ENCODE measurements around the gene WSB1. TPM values are rescaled to one million over a fixed set of nuclear protein-coding genes. Genes with fewer than 3 reads are reported as not detected.

The WSB1 gene
- total and polyA plus RNA-seq, 9 of the 15 experiments (the other 6 are each of a cell fraction or from before 2014, with no cell fraction given), result 22.8 to 229 (median 81.1) TPM

GRCh38 chr17:27293359-27293897, 486 bp upstream of the WSB1 start (continued):
- no peak for TF ChIP-seq SRSF3 (IDR thresholded peaks at IDR 0.05; ENCODE audit: insufficient read depth, low read length)
- TF ChIP-seq PATZ1 (CRISPR knock-in tag; IDR thresholded peaks at IDR 0.05; ENCODE audit: borderline replicate concordance), result peak; percentile 94
- no peak for TF ChIP-seq DACH1 (IDR thresholded peaks at IDR 0.05; ENCODE audit: partially characterized antibody)
- TF ChIP-seq ZNF347 (CRISPR knock-in tag; IDR thresholded peaks at IDR 0.05; ENCODE audit: low read depth), result no peak
- no peak for TF ChIP-seq RERE (CRISPR knock-in tag; IDR thresholded peaks at IDR 0.05; ENCODE audit: borderline replicate concordance)
- no peak for TF ChIP-seq RNF2 (IDR thresholded peaks at IDR 0.05)
- TF ChIP-seq ZNF584 (CRISPR knock-in tag; IDR thresholded peaks at IDR 0.05; ENCODE audit: low read depth), result peak; percentile 91
- peak; percentile 67; the same call in 1 of the 2 replicates for TF ChIP-seq SMAD3 (CRISPR knock-in tag; conservative IDR thresholded peaks at IDR 0.05)
- no peak for TF ChIP-seq ZNF316 (IDR thresholded peaks at IDR 0.05)
- TF ChIP-seq SNAPC5 (CRISPR knock-in tag; IDR thresholded peaks at IDR 0.05), result no peak
- TF ChIP-seq PYGO2 (tag; IDR thresholded peaks at IDR 0.05), result peak; percentile 86
- TF ChIP-seq ZBTB5 (IDR thresholded peaks at IDR 0.05), result no peak
- no peak for TF ChIP-seq SMC3 (conservative IDR thresholded peaks at IDR 0.05; ENCODE audit: insufficient read depth, low read depth, low read length)
- TF ChIP-seq RUNX1 (IDR thresholded peaks at IDR 0.05; ENCODE audit: low read depth), result no peak
- TF ChIP-seq ZNF764 (CRISPR knock-in tag; IDR thresholded peaks at IDR 0.05; ENCODE audit: low read depth), result no peak
- TF ChIP-seq ZNF3 (CRISPR knock-in tag; IDR thresholded peaks at IDR 0.05), result no peak
- TF ChIP-seq NFE2 (IDR thresholded peaks at IDR 0.05; ENCODE audit: low read depth), result no peak
- TF ChIP-seq ZNF586 (CRISPR knock-in tag; conservative IDR thresholded peaks at IDR 0.05), result no peak
